Measurements from ENCODE around the gene FXYD3.

DNA sequence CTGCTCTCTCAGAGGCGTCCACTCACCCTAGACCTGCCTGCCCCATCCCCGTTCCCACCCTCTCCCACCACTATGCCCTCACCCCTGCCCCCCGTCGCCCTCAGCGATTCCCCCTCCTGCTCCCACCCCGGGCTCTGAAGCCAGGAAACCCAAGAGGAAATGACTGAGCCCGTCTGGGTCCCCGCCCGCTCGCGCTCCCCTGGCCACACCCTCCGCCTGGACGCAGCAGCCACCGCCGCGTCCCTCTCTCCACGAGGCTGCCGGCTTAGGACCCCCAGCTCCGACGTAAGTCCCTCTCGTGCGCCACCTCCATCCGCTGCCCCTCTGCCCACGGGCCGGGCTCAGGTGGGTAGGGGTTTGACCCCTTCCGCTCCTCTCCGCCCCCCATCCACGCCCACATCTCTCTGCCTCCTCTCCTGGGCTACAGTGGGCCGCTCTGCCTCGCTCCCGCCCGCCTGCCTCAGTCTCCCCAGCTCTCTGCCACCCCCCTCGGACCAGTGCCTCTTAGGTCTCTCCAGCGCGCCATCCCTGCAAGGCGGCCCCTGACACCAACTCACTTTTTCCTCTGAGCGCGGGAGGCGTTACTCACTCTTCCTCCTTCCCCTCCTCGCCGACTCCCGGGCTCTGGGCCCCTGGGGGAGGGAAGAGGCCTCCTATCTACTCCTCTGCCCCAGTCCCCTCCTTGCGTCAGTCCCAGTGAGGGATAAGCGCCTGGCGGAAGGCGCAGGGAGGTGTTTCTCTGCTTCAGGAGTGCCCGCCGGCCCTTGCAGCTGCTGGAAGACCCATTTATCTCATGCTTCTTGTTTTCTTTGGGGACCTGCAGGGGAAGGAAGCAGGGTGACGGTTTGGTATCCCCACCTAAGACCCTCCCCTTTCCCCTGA, 39.1 kb downstream of the FXYD3 start, which contains the start of gene FXYD5:
- TF ChIP-seq, protein P1, sequence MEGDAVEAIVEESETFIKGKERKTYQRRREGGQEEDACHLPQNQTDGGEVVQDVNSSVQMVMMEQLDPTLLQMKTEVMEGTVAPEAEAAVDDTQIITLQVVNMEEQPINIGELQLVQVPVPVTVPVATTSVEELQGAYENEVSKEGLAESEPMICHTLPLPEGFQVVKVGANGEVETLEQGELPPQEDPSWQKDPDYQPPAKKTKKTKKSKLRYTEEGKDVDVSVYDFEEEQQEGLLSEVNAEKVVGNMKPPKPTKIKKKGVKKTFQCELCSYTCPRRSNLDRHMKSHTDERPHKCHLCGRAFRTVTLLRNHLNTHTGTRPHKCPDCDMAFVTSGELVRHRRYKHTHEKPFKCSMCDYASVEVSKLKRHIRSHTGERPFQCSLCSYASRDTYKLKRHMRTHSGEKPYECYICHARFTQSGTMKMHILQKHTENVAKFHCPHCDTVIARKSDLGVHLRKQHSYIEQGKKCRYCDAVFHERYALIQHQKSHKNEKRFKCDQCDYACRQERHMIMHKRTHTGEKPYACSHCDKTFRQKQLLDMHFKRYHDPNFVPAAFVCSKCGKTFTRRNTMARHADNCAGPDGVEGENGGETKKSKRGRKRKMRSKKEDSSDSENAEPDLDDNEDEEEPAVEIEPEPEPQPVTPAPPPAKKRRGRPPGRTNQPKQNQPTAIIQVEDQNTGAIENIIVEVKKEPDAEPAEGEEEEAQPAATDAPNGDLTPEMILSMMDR (IDR thresholded peaks at IDR 0.05) = no peak
- TF ChIP-seq POLR2AphosphoS5 (IDR thresholded peaks at IDR 0.05) = no peak

Measured in prostate gland (tissue), 2 donors.